Lower leg skin (tissue), 4 donors: ENCODE data around the gene OVOL1. TPM values are rescaled to one million over a fixed set of nuclear protein-coding genes. Genes with fewer than 3 reads are reported as not detected.

Experiments
- DNase-seq, 2 donors: peaks; one replicate each; pipeline ENCODE4 v3.0.0-alpha.2; 2019; ENCODE audit warnings: low spot score in 2 of 2
- H3K4me3 ChIP-seq: fragments of 200-600 bp; sonication (generic); 2 replicates; pipeline ENCODE4 v1.5.1; 2017; ENCODE audit warnings: mild to moderate bottlenecking, low read depth; ENCODE audit not compliant: poor library complexity, severe bottlenecking
- CTCF ChIP-seq, 3 donors: fragments of 450-650 bp; IDR thresholded peaks; one replicate each; pipeline ENCODE4 v1.5.1; 2016; ENCODE audit warnings: antibody characterized with exemption in 3 of 3, mild to moderate bottlenecking in 3 of 3, moderate library complexity in 2 of 3
- POLR2A ChIP-seq, 2 donors: fragments of 450-650 bp; IDR thresholded peaks; one replicate each; pipeline ENCODE4 v1.6.1; 2016 to 2017; ENCODE audit warnings: antibody characterized with exemption in 2 of 2, mild to moderate bottlenecking in 1 of 2, moderate library complexity in 1 of 2
- WGBS, 2 donors: methylation state at CpG; one replicate each; pipeline ENCODE4 v1.1.5; 2018; 5-methylcytosine and 5-hydroxymethylcytosine counted together
- intact Hi-C: fragments of 100-400 bp; cut with DNase I; formaldehyde crosslinking; loops from one replicate; pipeline ENCODE4 v1.15.0; 2023; ENCODE audit warnings: low total_unique reads
- total RNA-seq, 4 donors: library from RNA; depleted of rRNA; stranded (reverse); fragments of >200 nt; gene quantifications; one replicate each; pipeline ENCODE4 v1.1.0, GENCODE V29; 2016

The OVOL1 gene
- total RNA-seq, 4 donors from 2014 or later = 74.8 to 159 (median 105) TPM

- WGBS, 2 donors = 88 to 91% methylated on average over 16 to 19 of the region's 25 CpGs
- H3K4me3 ChIP-seq = no peak overlapping the region
- intact Hi-C loops = loop anchor here (10.0 kb wide), 2 partner anchors 46 to 64 kb away; partner anchors contain the start of gene KAT5
- DNase-seq = peak in 1 of 2 donors; percentile 82
- TF ChIP-seq CTCF (IDR thresholded peaks at IDR 0.05) (no peak), POLR2A (IDR thresholded peaks at IDR 0.05) (no peak)
Measured at GRCh38 chr11:65778901-65779668, 7.8 kb upstream of the OVOL1 start.

- DNase-seq = no peak
- intact Hi-C loops = loop anchor here (10.0 kb wide), 2 partner anchors 45 to 65 kb away; partner anchors contain the start of gene KAT5
- TF ChIP-seq POLR2A (IDR thresholded peaks at IDR 0.05) (no peak), CTCF (IDR thresholded peaks at IDR 0.05) (no peak)
- H3K4me3 ChIP-seq = peak overlapping the region; percentile 76
- 68 to 76% methylated on average over 10 to 11 of the region's 12 CpGs for WGBS, 2 donors
Measured at GRCh38 chr11:65779669-65779918, 7.3 kb upstream of the OVOL1 start.

GRCh38 chr11:65779919-65780769 is 6.7 kb upstream of the OVOL1 start:
- TF ChIP-seq CTCF (IDR thresholded peaks at IDR 0.05) (peak in 2 of 3 donors; percentile 16 to 92), POLR2A (IDR thresholded peaks at IDR 0.05) (no peak)
- 4 to 6% methylated on average over 18 to 31 of the region's 76 CpGs for WGBS, 2 donors
- intact Hi-C loops = loop anchor here (10.0 kb wide), 2 partner anchors 45 to 65 kb away; partner anchors contain the start of gene KAT5

GRCh38 chr11:65780770-65781151 is 6.1 kb upstream of the OVOL1 start, which contains the start of gene AP5B1:
TSS of gene AP5B1 (minus strand) at chr11:65780976. CDS start at chr11:65780591, 385 bp downstream.
- intact Hi-C loops = no loop called here
- H3K4me3 ChIP-seq = peak within 1 kb of the TSS; percentile 76
- no peak for TF ChIP-seq POLR2A (IDR thresholded peaks at IDR 0.05)
- no peak for TF ChIP-seq CTCF (IDR thresholded peaks at IDR 0.05)
- DNase-seq = peak in 1 of 2 donors; percentile 91
- 1% methylated on average over 24 of the region's 59 CpGs; no CpG with 5 or more reads in 1 of the 2 donors for WGBS, 2 donors

More at GRCh38 chr11:65779919-65780769, 6.7 kb upstream of the OVOL1 start:
- DNase-seq = peak in 1 of 2 donors; percentile 94
- peak overlapping the region; percentile 76 for H3K4me3 ChIP-seq

GRCh38 chr11:65781152-65781961 is 5.5 kb upstream of the OVOL1 start:
- H3K4me3 ChIP-seq = peak overlapping the region; percentile 12
- TF ChIP-seq POLR2A (IDR thresholded peaks at IDR 0.05) = no peak
- no peak for TF ChIP-seq CTCF (IDR thresholded peaks at IDR 0.05)
- 6 to 13% methylated on average over 26 to 76 of the region's 83 CpGs for WGBS, 2 donors
- intact Hi-C loops = no loop called here
- peak in 1 of 2 donors; percentile 94 for DNase-seq
